Activated CD4-positive, alpha-beta T cell treated with anti-CD3 and anti-CD28 coated beads for 48 hours (primary cell): Measurements from ENCODE around the gene ERGIC2.
"Not testable (repeated sequence)": the region's sequence is repeated elsewhere in the genome, so short reads cannot be mapped to it uniquely, and the experiment has no call there.

ENCODE experiments used
- DNase-seq: peaks from one replicate; pipeline ENCODE4 v3.0.0-alpha.2; 2020

The ERGIC2 gene

DNA sequence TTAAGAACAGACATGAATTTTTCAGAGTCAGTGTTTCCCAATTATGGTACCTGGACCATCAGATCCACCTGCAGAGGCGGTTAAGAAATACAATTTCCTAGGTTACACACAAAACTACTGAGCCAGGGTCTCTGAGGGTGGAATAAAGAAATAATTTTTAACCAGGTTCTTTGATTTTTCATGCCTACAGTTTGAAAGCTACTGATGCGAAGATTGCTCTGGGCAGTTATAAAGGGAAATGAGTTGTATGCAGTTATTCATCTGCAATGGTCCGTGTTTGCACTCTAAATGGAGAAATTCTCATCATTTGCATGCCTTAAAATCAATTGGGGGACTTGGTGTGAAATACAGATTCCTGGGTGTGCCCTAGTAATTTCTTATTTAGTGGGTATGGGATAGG lies 89.7 kb downstream of the ERGIC2 start:
- DNase-seq: no peak

DNA sequence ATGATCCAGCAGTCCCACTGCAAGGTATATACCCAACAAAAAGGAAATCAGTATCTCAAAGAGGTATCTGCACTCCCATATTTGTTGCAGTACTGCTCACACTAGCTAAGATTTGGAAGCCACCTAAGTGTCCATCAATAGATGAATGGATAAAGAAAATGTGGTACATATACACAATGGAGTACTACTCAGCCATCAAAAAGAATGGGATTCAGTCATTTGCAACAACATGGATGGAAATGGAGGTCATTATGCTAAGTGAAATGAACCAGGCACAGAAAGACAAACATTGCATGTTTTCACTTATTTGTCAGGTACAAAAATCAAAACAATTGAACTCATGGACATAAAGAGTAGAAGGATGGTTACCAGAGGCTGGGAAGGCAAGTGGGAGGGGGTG lies 90.5 kb downstream of the ERGIC2 start:
- DNase-seq: not testable (repeated sequence)

GRCh38 chr12:29288031-29288430 lies 92.9 kb downstream of the ERGIC2 start:
- DNase-seq: no peak

DNA sequence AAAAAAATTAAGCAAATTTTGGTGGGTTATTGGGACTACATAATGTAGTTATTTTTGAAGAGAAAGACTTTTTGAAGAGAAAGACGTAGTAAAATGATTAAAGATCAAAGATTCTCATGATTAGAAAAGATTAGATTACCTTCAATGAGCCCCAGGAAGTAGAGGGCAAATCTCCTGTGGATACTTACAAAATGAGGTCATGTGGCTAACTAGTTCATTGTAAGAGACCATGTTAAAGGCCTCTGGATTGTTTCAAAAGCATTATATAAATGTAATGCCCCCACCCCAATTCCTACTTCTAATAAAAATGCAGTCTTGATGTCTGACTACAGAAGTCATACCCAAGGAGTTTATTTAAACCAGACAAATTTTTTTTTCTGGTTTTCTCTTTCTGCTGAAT lies 93.3 kb downstream of the ERGIC2 start:
- no peak for DNase-seq
